AML-193 (cell line): ENCODE measurements around the gene ADSS1.
A peak's percentile ranks its signal among the peaks of the same experiment; 100 is the strongest.

Experiments
- DNase-seq, 2 experiments: peaks; one replicate each; lab custom pipeline; 2025; lab: John Stamatoyannopoulos, UW

Gene ADSS1

DNA sequence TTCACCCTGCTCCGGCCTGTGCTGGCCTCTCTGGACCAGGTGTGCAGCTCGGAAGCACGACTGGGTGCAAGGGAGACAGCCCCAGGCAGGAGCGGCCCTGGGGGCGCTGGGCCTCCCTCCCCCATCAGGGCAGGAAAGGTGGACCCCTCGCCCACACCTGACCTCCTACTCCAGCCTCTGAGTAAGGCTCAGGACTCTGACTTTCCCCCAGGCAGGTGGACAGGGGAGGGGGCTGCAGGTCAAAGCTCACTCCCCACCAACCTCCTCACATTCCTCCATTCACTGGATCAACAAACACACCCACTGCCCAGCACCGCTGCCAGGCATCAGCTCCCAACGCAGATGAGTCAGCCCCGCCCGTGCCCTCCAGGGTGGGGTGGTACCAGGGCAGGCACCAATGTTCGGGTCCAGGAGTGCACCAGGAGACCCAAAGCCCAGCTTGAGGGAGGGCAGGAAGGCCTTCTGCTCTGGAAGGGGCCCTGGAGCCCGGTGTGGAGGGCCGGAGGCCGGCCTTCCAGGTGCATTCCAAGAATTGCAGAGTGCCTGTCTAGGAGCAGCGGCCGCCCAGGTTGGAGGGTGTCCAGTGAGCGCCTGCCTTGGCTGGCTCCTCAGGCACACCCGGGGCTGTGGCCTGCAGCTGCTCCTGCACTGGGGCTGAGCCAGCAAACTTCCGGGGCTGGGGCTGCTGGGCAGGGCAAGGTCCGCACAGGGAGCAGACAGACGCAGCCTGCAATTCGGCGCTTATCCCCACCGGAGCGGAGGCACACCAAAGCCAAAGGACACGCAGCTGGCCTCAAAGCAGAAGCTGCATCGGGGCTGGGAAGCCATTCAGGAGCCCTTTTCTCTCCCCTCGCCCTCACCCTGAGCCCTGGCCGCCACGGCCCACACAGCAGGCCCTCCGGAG is 36.2 kb upstream of the ADSS1 start:
- no peak for DNase-seq

DNA sequence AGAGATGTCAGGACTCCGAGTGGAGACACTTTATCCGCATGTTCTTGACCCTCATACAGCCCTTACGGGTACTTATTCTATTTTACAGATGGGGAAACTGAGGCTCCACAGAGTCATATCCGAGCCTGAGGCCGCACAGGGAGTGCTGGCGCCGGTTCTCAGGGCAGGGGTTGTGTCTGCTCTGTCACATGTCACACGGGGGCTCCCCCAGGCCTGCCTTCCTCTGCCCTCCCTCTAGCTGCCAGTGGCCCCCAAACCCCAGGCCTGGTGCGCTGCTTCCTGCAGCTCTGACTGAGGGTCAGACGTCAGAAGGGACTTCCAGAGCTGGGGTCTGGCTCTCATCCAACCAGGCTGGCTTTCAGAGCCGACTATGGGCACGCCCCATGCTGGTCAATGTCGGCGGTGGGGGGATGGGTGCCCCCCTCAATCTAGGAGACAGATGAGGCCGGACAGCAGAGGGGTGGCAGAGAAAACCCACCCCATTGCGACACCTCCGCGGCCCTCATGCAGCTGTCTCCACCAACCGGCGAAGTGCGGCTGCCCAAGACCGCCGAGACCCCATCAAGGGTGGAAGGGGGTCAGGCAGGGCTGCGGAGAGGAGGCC is 35.4 kb upstream of the ADSS1 start:
- DNase-seq: no peak

DNA sequence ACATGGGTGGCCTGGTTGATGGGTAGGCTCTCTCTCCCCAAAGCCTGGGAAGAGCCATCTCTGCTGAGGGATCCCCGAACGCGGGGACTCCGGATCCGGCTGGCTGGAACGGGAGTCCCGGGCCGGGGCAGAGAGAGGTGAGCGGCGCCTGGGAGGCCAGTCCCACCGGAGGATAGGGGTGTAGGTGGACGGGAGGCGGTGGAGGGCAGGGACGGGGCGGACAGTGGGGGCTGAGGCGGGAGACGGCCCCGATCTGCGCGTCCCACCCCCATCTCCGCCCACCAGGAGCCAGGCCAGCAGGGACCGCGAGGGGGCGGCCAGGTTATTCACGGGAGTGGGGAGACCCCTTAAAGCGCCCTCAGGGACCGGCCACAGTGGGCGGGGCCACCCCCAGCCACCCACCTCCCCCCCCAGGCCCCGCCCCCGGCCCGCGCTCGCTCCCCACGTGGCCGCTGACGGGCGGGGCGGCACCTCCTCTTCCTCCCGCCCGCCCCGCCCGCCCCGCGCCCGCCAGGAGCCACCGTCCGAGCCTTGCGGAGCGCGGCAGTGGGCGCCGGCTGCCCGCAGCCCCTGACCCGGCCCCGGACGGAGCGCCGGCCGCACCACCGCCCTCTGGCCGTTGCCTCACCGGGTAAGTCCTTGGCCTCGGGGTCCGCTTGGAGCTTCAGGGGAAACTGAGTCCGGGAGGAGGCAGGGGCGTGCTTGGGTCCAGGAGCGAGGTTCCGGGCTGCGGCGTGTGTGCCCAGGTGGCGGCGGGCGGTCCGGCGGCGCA is 34.7 kb upstream of the ADSS1 start, which contains the start of gene INF2:
Gene INF2, plus strand, starts transcription at position 510 of the 772 bp plus-strand sequence. CDS start 11,748 bp downstream, outside the sequence.
- DNase-seq: peak in 1 of 2 experiments; percentile 19

DNA sequence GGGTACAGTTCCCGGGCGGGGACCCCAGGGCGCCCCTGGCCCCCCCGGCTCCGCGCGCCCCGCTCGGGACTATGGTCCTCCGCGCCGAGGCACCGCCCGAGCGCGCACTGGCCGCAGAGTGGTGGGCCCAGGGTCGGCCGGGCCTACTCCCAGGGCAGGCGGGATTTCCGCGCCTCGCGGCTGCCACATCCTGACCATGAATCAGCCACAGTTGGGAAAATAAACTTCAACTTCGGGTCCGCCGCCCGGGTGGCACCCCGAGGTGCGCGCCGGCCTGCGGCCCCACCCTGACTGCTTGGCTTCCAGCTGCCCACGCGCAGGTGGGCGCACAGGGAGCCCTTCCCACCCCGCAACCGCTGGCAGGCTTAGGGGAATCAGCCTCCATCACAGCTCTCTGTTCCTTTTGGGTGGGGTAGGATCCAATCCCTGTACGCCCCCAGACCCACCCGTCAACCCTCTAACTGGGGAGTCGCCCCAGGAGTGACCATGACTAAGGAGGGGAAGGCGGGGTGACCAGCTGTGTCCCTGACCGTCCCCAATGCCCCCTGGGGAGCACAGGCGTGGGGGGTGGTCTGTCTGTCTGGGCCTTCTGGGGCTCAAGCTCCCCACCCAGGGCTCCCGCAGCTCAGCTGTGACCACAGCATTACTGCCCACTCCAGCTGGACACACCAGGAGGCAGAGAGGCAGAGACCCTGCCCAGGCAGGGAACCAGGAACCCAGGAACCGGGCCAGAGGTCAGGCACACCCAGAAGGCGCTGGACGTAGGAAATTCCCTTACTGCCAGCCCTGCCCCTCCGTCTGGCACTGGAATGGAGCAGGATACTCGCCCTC is 33.9 kb upstream of the ADSS1 start:
- DNase-seq: no peak

DNA sequence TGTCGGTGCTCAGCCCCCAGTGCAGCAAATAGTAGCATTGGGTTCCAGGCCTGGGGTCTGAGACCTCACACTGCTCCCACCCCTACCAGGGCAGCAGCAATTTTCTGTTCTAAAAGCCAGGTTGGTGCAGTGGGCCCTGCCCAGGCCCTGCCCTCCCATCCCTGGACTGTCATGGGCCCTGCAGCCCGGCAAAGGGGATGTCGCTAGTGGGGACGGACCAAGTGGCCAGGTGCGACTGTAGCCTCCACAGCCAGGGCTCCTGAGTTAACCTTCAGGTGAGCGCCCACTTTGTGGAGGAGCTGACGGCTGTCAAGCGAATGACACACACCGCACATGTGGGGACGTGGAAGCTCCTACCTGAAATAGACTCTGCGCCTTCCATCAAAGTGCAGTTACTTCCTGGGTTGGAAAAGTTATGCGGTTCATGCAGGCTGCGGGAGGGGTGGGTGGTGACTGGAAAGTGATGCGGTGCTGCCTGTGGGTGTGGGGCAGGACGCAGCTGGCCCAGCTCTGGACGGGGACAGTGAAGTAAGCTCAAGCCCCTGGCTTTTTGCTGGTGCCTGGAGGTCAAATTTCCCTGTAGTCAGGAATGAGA is 33.1 kb upstream of the ADSS1 start:
- no peak for DNase-seq

- DNase-seq: no peak
Observed at GRCh38 chr14:104691546-104692260, 32.3 kb upstream of the ADSS1 start.

DNA sequence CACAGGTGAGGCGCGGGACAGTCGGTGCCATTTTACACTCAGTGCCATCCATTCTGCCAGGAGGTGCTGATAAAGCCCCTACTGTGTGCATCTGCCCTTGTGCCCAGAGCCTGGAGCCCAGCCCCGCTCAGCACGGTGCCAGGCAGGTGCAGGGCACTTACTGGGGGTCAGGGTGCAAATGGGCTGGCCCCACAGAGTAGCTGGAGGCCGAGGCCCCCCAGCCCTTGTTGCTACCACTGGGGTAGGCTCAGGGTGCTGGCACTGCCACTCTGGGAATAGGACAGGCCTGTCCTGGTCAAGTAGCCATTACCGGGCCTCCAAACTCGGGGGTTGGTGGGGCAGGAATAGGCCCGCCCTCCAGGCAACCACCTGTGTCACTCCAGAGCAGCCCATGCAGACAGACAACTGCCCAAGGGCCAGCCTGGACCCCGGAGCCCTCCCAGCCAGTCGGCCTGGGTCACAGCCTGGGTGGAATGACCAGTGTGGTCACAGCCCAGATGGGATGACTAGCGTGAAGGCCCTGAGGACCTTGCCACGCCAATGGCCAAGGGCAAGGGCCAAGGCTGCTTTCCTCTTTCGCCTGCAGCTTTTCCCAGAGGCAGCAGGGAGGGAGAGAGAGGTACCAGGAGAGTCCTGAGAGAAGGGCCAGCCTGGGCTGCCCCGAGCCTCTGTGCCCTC is 31.6 kb upstream of the ADSS1 start:
- DNase-seq: no peak

DNA sequence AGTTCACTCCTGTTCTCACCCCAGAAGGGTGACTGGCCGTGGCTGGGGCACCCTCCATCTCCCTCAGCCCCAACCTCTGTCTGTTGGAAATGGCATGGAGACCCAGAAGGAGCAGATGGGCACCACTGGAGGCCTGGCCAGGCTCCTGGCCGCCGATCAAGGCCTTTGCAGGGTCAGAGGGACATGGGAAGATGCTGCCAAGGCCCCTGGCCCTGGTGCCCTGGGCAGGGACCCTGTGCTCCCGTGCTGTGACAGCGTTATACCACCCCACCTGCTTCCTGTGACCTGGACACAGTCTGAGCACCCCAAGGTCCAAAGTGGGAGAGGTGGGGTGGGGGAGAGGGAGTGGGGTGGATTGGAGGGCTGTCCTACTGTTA is 31.1 kb upstream of the ADSS1 start:
- no peak for DNase-seq

GRCh38 chr14:104693482-104694431 is 30.3 kb upstream of the ADSS1 start:
- DNase-seq: no peak

DNA sequence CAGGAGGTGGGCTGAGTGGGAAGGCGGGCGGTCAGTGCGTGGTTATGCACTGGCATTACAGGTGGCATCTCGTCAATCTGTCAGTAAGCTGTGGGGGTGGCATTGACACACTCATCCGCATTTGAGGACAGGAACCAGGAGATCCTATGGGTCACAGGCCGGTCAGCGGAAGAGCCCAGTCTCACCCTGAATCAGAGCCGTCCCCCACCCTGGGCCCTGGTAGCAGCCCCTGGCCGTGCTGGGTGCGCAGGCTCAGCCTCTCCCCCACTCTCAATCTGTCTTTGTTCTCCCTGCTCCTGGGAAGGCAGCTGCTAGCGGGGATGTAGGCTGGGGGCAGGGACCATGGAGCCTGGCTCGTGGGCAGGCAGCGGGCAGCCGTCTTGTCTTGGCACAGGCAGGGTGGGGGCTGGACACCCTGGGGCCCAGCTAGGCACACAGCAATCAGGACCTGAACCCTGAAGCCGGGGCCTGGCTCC is 29.5 kb upstream of the ADSS1 start:
- DNase-seq: no peak

DNA sequence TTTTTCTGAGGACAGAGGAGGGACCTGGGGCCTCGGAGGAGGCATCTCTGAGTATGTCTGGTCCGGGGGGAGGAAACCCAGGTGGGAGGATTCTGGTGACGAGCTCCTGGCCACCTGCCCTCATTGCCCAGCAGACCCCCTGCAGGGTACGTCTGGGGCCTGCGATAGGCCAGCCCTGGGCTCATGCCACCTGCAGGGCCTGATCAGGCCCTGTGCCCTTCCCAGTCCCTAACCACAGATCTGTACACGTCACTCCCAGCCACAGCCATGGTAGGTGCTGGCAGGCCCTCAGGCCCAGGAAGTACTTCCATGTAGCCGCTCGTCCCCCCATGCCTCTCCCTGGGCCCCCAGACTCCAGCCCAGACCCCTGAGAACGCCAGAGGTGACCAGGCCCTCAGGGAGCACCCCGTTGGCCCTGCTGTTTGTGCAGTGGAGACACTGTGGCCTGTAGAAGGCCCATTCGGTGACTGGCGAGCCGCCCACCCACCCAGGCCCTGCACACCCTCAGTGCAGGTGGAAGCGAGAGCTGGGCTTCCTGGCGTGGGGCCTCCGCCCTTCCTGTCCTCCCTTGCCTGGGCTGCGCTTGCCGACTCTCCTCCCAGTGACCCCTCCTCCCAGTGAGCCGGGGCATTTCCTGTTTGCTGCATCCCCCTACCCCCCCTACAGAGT is 28.9 kb upstream of the ADSS1 start:
- no peak for DNase-seq

DNA sequence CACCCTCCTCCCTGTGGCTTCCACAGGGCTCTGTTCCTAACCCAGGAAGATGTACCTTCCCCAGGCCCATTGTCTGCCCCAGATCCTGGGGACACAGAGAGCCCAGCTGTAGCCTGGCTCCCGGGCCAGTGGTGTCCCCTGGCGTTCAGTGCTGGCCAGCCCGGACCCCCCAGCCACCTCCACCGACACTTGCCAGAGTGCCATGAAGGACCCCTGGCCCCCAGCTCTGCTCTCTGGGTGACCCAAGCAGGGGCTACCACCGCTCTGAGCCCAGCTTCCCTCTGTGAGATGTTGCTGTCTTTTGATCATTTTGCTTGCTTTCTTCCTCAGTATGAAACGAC is 28.4 kb upstream of the ADSS1 start:
- DNase-seq: no peak

DNA sequence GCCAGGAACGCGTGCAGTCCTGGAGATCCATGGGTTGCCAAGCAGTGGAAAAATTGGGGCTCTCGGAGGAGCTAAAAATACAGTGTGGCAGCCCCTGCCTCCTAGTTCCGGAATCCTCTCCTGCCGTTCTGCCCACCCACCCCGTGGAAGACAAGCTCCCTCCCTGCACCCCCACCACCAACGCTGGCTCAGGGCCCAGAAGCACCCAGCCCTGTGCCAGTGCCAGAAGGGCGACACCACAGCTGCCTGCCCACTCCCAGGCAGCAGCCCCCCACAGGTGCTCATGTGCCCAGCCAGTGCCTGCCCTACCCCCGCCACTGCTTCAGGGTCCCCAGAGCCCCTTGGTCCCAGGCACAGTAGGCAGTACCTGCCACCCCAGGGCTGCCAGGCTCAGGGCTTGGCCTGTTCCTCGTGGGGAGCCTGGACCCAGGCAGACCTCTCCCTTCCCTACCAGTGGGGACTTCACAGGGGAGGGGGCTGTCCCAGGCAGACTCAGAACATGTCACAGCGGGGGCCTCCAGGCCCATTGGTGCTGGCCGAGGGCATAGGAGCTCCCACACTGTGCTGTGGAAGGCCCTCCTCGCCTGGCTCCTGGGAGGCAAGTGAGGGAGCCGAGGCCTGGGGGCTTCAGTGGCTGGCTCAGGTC is 27.2 kb upstream of the ADSS1 start:
- DNase-seq: no peak

DNA sequence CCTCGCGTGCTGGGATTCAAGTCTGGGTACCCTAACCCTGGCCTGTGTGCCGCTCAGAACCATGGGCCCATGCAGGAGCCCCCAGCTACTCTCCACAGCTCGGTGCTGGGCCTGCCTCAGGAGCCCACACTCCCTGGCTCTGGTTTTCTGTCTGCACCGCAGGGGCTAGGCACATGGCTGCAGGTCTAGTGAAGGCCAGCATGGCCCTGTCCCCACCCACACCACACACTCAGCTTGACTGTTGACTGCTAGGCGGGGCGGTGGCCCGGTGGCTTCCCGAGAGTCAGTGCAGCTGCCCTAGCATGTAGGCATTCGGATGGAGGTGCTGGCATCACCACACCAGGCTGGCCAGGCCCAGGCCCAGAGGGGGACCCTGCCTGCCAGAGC is 26.7 kb upstream of the ADSS1 start:
- no peak for DNase-seq

- DNase-seq: no peak
Observed at GRCh38 chr14:104697892-104698583, 26.0 kb upstream of the ADSS1 start.

DNA sequence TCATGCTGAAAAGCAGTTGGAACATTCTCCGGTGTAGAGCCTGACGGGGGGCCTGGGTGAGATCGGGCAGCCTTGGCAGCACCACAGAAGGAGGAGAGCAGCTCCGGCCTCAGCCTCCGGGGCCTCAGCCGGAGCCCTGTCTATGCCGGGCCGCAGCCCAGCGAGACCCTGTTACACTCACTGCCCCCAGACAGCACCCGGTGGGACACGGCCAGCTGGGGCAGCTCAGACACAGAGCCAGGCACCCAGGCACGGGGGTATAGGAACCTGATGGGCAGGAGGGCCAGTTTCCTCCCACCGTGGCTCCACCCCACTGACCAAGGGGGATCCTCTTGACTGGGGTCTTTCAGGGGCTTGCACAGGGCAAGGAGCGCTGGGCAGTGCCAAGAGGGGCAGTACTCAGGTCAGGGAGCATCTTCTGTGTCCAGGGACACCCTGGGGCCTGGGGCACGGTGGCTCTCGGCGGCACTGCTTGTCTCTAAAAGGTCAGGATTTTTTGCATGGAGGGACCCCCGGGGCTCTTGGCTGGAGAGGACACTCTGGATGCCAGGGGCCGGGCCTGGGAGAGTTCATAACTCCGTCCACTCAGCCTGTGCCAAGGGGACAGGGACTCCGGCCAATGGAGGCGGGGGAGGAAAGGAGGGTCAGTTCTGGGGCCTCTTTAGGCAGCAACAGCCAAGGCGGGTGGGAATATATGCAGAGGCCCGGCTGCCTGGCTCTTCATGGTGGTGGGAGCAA is 25.2 kb upstream of the ADSS1 start:
- DNase-seq: no peak

DNA sequence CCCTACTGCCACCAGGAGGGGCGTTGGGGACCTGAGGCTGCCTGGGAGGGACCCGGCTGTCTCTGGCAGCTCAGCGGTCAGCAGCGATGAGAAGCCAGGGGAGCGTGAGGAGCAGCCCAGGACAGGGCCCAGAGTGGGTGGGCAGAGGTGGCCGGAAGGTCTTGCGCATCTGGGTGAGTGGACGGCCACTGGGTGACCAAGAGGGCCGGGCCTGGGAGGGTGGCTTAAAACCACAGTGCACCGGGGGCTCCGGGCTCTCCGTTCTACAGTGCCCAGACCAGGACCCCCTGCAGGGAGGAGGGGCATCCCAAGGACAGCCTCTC is 24.6 kb upstream of the ADSS1 start:
- no peak for DNase-seq
